Muscle of leg (tissue), 16 donors: Measurements from ENCODE around the gene CPNE7. TPM values are rescaled to one million over a fixed set of nuclear protein-coding genes. Genes with fewer than 3 reads are reported as not detected.
A peak's percentile ranks its signal among the peaks of the same experiment; 100 is the strongest.

Source experiments
- DNase-seq: peaks from one replicate; pipeline ENCODE4 v3.0.0; 2013
- H3K27ac ChIP-seq: one replicate; pipeline ENCODE4 v1.5.1; 2013; ENCODE audit warnings: mild to moderate bottlenecking, low read length, control low read depth
- H3K27me3 ChIP-seq: one replicate; pipeline ENCODE4 v1.6.1; 2013; ENCODE audit warnings: low read length; ENCODE audit not compliant: control insufficient read depth, insufficient read depth
- H3K36me3 ChIP-seq: one replicate; pipeline ENCODE4 v1.6.1; 2013; ENCODE audit warnings: low read length; ENCODE audit not compliant: control insufficient read depth, insufficient read depth
- H3K4me1 ChIP-seq: one replicate; pipeline ENCODE4 v1.6.1; 2013; ENCODE audit warnings: low read length; ENCODE audit not compliant: control insufficient read depth, insufficient read depth
- H3K4me3 ChIP-seq: one replicate; pipeline ENCODE4 v1.5.1; 2013; ENCODE audit warnings: low read length, control low read depth
- H3K9me3 ChIP-seq: replicated peaks from 2 replicates; pipeline ENCODE4 v1.6.1; 2013; ENCODE audit warnings: low read depth, low read length; ENCODE audit not compliant: control insufficient read depth
- WGBS: methylation state at CpG from one replicate; pipeline ENCODE4 v1.1.5; 2013; ENCODE audit warnings: missing lambda C conversion rate; ENCODE audit not compliant: insufficient coverage; 5-methylcytosine and 5-hydroxymethylcytosine counted together
- long read RNA-seq, 11 donors: transcript quantifications; one replicate each; lab custom pipeline, GENCODE V29; 2026
- polyA plus RNA-seq, 8 donors: library from polyadenylated mRNA; unstranded; fragments of 120-200 nt; gene quantifications; one replicate each; pipeline versions ENCODE4 v1.2.1 to v1.2.3, GENCODE V29; 2013; ENCODE audit warnings: inconsistent platforms in 1 of 8, low replicate concordance in 1 of 8; ENCODE audit not compliant: insufficient read length in 8 of 8, insufficient read depth in 1 of 8
- total RNA-seq: library from RNA; stranded (reverse); fragments of 120-200 nt; gene quantifications from one replicate; pipeline ENCODE4 v1.2.4, GENCODE V29; 2013

The CPNE7 gene
- total RNA-seq, result 0.09 TPM
- under 1 TPM in 7 of 8 donors, not detected in 1; 0.15 to 0.53 (median 0.26) TPM for polyA plus RNA-seq
- long read RNA-seq, donor 1, result 0 reads
- long read RNA-seq, donor 2, result 0 reads
- long read RNA-seq, donor 3, result 0 reads
- long read RNA-seq, donor 4, result 0 reads
- long read RNA-seq, donor 5, result 0 reads
- long read RNA-seq, donor 6, result 0 reads
- long read RNA-seq, donor 7, partial matches to known transcripts, result 0 of 1 reads
- long read RNA-seq, donor 7, other reads (novel, unspliced or antisense), result 0 of 1 reads
- long read RNA-seq, donor 8, result 0 reads
- long read RNA-seq, donor 9, result 0 reads
- long read RNA-seq, donor 10, result 0 reads
- long read RNA-seq, donor 11, result 0 reads

GRCh38 chr16:89575247-89576152 is at the start of gene CPNE7:
Gene CPNE7 (plus strand): TSS chr16:89575758. CDS start chr16:89575898, 140 bp downstream.
- H3K27ac ChIP-seq, result no peak within 1 kb of the TSS
- no peak for DNase-seq
- H3K27me3 ChIP-seq, result peaks cover 73% of the 10 kb centered on the region
- WGBS, result under 1% methylated on average over 83 of the region's 103 CpGs
- H3K36me3 ChIP-seq, result no peaks in the 10 kb centered on the region
- H3K4me3 ChIP-seq, result no peak within 1 kb of the TSS
- H3K4me1 ChIP-seq, result peaks cover 13% of the 10 kb centered on the region
- H3K9me3 ChIP-seq, result no peaks in the 10 kb centered on the region

DNA sequence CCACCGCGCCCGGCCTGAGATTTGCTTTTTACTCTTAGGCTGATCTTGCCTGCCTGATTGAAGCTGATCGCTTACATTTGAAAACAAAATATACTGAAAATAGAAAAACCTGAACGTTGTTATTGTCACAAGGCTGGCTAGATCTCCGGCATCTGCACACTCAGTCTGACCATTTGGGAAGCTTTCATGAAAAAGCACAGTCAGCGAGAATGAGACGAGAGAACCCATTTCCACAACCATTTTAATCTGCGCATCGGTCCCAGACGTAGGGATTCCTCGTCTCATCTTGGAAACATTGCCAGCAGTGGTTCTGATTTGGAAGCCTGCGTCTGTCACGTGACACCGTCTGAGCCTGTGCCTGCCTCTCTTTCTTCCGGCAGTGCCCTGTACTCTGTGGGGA is 46.5 kb upstream of the CPNE7 start:
- 94% methylated on average over 13 of the region's 16 CpGs for WGBS
- no peak for DNase-seq
- Histone ChIP-seq H3K4me3 (no peak overlapping the region), H3K4me1 (no peaks in the 10 kb centered on the region), H3K36me3 (peaks cover 82% of the 10 kb centered on the region), H3K27ac (no peak overlapping the region), H3K9me3 (no peaks in the 10 kb centered on the region), H3K27me3 (no peaks in the 10 kb centered on the region)

DNA sequence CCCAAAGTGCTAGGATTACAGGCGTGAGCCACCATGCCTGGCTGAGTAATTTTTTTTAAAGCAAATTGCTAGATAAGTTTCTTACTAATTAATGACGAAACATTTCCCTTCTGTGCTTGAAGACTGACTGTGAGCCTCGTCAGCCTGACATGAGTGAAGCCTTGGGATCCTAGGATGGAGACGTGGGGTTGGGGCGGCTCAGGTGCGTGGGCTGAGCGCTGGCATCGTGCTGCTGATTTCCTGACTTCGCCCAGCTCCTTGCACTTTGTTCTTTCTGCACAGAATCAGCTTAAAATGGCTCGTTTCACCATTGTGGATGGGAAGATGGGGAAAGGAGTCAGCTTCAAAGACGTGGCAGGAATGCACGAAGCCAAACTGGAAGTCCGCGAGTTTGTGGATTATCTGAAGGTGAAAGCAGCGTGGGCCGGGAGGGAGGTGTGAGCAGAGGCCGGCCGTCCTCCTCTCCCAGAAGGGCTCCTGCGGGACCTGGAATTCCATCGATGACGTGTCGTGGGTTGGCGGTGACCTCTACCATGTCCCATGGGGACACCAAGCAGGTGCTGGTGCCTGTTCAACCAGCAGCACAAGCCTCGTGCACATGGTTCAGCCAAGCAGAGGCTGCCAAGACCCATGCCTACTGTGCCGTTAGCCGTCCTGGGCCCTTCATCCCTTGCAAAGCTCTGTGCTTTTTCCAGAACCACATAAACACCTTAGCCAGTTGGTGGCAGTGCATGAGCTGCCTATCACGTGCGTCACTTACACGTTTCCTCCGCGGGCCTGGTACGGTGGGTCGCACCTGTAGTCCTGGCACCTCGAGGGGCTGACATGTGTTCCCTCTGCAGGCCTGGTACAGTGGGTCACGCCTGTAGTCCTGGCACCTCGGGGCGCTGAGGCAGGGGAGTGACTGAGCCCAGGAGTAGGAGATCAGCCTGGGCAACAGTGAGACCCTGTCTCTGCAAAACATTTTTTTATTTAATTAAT is 44.9 kb upstream of the CPNE7 start:
- H3K9me3 ChIP-seq, result no peaks in the 10 kb centered on the region
- no peak overlapping the region for H3K4me3 ChIP-seq
- peaks cover 83% of the 10 kb centered on the region for H3K36me3 ChIP-seq
- no peaks in the 10 kb centered on the region for H3K27me3 ChIP-seq
- no peak for DNase-seq
- peaks cover 4% of the 10 kb centered on the region for H3K4me1 ChIP-seq
- 89% methylated on average over 31 of the region's 37 CpGs for WGBS
- H3K27ac ChIP-seq, result no peak overlapping the region

DNA sequence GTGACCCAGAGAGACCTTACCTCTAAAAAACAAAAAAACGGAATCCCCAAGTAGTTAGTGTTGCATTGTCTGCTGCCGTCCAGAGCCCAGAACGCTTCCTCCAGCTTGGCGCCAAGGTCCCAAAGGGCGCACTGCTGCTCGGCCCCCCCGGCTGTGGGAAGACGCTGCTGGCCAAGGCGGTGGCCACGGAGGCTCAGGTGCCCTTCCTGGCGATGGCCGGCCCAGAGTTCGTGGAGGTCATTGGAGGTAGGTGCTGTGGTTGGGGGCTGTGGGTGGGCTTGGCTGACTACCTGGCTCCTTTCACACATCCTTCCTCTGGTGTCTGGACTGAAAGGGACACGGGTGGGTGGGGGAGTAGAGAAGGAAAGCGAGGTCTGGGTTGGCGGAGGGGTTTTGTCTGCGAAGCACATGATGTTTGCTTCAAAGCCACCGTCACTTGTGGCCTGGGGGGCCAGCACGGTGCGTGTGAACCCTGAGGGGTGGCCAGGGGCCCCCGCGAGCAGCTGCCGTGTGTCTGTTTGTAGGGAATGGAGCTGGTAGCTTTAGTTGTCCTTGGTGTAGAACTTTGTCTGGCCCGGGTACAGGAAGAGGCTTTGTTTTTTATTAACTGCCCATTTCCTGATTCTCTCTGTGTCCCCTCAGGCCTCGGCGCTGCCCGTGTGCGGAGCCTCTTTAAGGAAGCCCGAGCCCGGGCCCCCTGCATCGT is 43.6 kb upstream of the CPNE7 start:
- DNase-seq, result no peak
- Histone ChIP-seq H3K27me3 (no peaks in the 10 kb centered on the region), H3K36me3 (peaks cover 79% of the 10 kb centered on the region), H3K4me3 (no peak overlapping the region), H3K27ac (no peak overlapping the region), H3K9me3 (no peaks in the 10 kb centered on the region), H3K4me1 (peaks cover 4% of the 10 kb centered on the region)
- 81% methylated on average over 22 of the region's 31 CpGs for WGBS

DNA sequence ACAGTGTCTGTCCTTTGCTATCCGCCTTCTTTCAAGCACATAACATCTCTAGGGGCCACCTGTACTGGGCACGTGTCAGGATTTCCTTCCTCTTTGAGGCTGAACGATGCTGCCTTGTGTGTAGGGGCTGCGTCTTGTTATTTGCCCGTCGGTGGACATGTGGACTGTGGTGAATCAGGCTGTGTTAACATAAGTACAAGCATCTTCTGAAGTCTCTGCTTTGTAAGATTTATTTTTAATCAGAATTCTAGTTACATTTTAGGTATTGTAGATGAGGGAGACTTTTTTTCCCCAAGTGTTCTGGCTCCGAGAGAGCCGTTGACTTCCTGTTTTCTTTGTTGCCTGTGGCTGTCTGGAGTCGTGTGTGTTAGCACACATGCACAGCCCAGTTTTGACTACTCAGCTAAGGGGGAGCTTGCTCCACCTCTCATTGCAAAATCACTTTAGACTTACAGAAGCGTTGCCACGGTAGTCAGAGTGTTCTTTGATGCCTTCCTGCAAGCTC is 41.3 kb upstream of the CPNE7 start:
- Histone ChIP-seq H3K27ac (peak overlapping the region; percentile 47), H3K9me3 (no peaks in the 10 kb centered on the region), H3K4me1 (peaks cover 4% of the 10 kb centered on the region), H3K27me3 (no peaks in the 10 kb centered on the region), H3K4me3 (no peak overlapping the region), H3K36me3 (peaks cover 79% of the 10 kb centered on the region)
- peak; percentile 76 for DNase-seq
- 69% methylated on average over 5 of the region's 11 CpGs for WGBS

DNA sequence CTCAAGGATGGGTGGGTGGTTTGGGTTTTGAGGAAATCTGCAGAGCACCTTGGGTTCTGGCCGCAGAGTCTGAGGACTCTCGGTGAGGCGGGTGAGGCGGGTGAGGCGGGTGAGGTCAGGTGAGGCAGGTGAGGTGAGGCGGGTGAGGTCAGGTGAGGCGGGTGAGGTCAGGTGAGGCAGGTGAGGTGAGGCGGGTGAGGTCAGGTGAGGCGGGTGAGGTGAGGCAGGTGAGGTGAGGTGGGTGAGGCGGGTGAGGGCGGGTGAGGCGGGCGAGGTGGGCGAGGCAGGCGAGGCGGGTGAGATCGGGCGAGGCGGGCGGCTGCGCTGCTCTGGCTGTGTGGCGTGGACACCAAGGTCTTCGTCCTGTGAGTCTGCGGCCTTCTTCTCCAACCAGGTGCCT is 39.2 kb upstream of the CPNE7 start:
- WGBS, result 100% methylated on average over 5 of the region's 24 CpGs
- Histone ChIP-seq H3K27ac (no peak overlapping the region), H3K4me1 (peaks cover 4% of the 10 kb centered on the region), H3K27me3 (no peaks in the 10 kb centered on the region), H3K9me3 (no peaks in the 10 kb centered on the region), H3K36me3 (peaks cover 71% of the 10 kb centered on the region), H3K4me3 (no peak overlapping the region)
- DNase-seq, result no peak

- no peak for DNase-seq
- 84% methylated on average over 36 of the region's 36 CpGs for WGBS
- Histone ChIP-seq H3K27me3 (no peaks in the 10 kb centered on the region), H3K9me3 (no peaks in the 10 kb centered on the region), H3K36me3 (peaks cover 70% of the 10 kb centered on the region), H3K4me1 (peaks cover 4% of the 10 kb centered on the region), H3K4me3 (no peak overlapping the region), H3K27ac (no peak overlapping the region)
Measured at GRCh38 chr16:89536886-89537548, 38.5 kb upstream of the CPNE7 start.

GRCh38 chr16:89537549-89537925 is 38.0 kb upstream of the CPNE7 start:
- 93% methylated on average over 7 of the region's 7 CpGs for WGBS
- H3K9me3 ChIP-seq, result no peaks in the 10 kb centered on the region
- no peak overlapping the region for H3K4me3 ChIP-seq
- H3K27me3 ChIP-seq, result no peaks in the 10 kb centered on the region
- H3K4me1 ChIP-seq, result peaks cover 4% of the 10 kb centered on the region
- DNase-seq, result no peak
- no peak overlapping the region for H3K27ac ChIP-seq
- peaks cover 67% of the 10 kb centered on the region for H3K36me3 ChIP-seq

GRCh38 chr16:89538286-89538685 is 37.3 kb upstream of the CPNE7 start:
- WGBS, result 90% methylated on average over 12 of the region's 12 CpGs
- Histone ChIP-seq H3K27ac (no peak overlapping the region), H3K36me3 (peaks cover 63% of the 10 kb centered on the region)

More at GRCh38 chr16:89538286-89538685, 37.3 kb upstream of the CPNE7 start:
- Histone ChIP-seq H3K4me1 (peaks cover 4% of the 10 kb centered on the region), H3K27me3 (no peaks in the 10 kb centered on the region), H3K4me3 (no peak overlapping the region), H3K9me3 (no peaks in the 10 kb centered on the region)
- no peak for DNase-seq
